ENCODE measurements around the gene PTPN14. TPM values are rescaled to one million over a fixed set of nuclear protein-coding genes. Genes with fewer than 3 reads are reported as not detected.

PTPN14 gene
- total RNA-seq, 1 donor from 2014 or later = 27.2 TPM

DNA sequence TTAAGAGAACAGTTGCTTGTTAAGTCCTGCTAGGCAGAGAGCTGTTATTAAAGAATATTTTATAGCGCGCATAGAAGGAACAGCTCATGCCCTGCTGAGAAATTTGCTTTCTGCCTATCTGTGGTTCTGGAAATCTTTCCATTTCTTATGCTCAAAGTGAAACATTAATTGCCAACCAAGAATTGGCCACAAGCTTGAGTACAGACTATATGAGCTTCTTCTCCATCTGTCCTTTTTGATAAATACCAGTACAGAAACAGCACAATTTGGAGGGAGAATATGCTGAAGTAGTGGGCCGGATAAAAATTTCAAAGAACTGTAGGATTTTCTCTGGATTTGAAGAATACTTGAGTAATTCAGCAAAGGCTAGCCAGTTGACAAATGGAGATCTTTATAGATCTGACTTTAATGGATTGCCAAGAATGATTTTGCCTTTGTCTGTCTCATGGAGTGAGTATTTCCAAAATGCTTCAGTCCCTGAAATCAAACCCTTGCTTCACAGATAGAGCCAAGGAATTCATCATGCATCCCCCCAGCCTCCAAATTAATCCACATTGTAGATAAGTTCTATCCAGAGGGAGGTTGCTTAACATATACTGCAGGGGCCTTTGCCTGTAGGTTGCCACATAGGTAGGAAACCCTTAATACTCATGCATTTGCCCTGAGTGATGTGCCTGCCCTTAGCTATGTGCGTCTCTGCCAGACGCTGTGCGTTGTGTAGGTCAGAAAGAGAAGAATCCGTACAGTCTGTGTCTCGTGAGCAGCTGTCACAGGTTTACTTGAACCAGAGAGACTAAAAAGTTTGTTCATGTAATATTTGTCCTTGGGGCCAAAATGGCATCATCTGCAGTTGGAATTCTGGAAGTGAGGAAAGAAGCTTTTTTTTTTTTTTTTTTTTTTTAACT lies 226.3 kb downstream of the PTPN14 start:
- TF ChIP-seq, protein P1, sequence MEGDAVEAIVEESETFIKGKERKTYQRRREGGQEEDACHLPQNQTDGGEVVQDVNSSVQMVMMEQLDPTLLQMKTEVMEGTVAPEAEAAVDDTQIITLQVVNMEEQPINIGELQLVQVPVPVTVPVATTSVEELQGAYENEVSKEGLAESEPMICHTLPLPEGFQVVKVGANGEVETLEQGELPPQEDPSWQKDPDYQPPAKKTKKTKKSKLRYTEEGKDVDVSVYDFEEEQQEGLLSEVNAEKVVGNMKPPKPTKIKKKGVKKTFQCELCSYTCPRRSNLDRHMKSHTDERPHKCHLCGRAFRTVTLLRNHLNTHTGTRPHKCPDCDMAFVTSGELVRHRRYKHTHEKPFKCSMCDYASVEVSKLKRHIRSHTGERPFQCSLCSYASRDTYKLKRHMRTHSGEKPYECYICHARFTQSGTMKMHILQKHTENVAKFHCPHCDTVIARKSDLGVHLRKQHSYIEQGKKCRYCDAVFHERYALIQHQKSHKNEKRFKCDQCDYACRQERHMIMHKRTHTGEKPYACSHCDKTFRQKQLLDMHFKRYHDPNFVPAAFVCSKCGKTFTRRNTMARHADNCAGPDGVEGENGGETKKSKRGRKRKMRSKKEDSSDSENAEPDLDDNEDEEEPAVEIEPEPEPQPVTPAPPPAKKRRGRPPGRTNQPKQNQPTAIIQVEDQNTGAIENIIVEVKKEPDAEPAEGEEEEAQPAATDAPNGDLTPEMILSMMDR (IDR thresholded peaks at IDR 0.05) = no peak
- no peak for DNase-seq (ENCODE audit: low spot score in 2 of 2)
- Histone ChIP-seq H3K4me3 (no peak overlapping the region), H3K27ac (no peak overlapping the region), H3K4me1 (no peaks in the 10 kb centered on the region), H3K36me3 (no peaks in the 10 kb centered on the region), H3K27me3 (no peaks in the 10 kb centered on the region), H3K9me3 (no peaks in the 10 kb centered on the region)
- intact Hi-C loops (cut with DNase I) = no loop called here

DNA sequence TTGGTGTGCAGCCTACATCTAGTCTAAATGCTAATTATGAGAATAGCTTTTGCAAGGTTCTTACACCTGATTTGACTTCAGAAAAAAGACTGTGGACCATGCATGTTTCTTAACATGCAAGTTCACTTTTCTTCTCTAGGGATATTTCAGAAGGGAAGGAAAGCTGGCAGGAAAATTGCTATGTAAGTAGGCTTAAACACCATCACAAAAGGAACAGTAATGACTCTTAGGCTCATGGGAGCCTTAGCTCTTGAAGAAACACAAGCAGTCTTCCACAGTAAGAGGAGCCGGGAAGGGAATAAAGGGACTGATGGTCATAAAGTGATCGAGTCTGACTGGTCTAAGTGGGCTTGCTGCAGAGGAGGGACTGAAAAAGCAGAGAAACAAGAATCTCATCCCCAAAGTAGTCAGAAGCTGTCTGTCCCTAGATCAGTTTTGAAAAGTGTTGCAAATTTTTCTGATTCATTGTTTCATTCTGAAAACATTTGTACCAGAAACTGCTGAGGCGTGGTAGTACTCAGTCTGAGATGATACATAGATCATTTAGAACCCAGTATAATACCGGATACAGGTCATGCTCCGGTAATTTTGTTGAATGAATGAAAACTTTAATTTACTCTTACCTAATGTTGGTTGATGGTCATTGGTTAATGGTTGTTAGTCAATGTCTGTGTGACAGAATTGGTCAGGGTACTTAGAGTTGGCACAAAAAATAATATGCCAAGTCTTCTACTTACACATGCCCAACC lies 229.5 kb downstream of the PTPN14 start:
- intact Hi-C loops (cut with DNase I) = no loop called here
- H3K27me3 ChIP-seq = no peaks in the 10 kb centered on the region
- H3K36me3 ChIP-seq = peaks cover 0 to 4% of the 10 kb centered on the region in 2 donors
- TF ChIP-seq, protein P1 (IDR thresholded peaks at IDR 0.05) = no peak
- no peaks in the 10 kb centered on the region for H3K4me1 ChIP-seq
- H3K9me3 ChIP-seq = no peaks in the 10 kb centered on the region
- H3K4me3 ChIP-seq = no peak overlapping the region
- H3K27ac ChIP-seq = no peak overlapping the region
- no peak for DNase-seq (ENCODE audit: low spot score in 2 of 2)

DNA sequence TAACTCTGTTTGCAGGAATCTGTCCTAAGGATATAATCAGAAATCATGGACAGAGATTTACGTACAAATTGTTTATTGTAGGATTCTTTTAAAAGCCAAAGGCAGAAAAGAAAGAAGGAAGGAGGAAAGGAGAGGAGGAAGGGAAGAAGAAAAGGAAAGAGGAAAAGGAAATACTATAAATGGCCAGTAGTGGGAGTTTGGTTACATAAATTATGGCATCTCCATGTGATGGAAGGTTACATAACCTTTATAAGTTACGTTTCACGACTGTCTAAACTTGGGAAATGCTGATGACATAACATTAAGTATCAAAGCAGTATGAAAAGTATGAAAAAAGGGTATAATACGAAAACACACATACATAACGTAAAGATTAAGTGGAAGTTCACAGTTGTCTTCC lies 231.5 kb downstream of the PTPN14 start:
- TF ChIP-seq, protein P1 (IDR thresholded peaks at IDR 0.05) = no peak
- H3K9me3 ChIP-seq = no peaks in the 10 kb centered on the region
- no peak overlapping the region for H3K4me3 ChIP-seq
- no peaks in the 10 kb centered on the region for H3K4me1 ChIP-seq
- H3K36me3 ChIP-seq = peaks cover 0 to 4% of the 10 kb centered on the region in 2 donors
- no peaks in the 10 kb centered on the region for H3K27me3 ChIP-seq
- intact Hi-C loops (cut with DNase I) = no loop called here
- DNase-seq (ENCODE audit: low spot score in 2 of 2) = no peak
- no peak overlapping the region for H3K27ac ChIP-seq

DNA sequence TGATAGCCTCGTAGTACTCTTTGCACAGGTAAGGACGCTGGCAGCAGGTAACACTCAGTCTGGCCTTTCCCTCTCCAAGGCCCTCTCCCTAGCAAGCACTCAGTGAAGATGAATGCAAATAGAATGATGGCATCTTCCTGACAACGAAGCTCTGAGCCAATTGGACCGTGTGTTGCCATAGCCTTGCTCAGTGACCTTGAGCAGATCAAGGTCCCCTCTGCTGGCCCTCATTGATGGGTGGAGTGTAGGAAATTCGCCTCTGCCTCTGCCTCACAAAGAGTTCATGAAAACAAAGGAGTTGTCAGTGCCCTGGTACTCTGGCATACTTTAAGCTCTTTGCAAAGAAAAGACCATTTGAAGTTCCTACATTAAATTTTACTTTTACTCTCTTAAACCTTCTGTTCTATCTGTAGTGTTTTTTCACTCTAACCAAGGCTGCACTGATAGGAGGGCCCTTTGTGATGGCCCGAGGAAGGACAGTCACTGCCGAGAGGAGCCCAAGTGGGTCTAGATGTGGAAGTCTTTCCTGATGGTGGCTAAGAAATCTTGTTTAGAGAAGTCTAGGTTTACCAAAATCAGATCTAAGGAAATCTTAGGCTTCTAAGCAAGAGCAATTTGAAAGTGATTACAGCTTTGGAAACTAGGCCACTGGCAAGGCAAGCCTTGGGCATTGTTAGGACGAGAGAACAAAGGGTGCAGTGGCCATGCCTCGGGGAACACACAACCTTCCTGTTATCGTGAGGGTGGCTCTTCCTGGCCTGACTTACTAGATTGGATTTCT lies 232.3 kb downstream of the PTPN14 start:
- peaks cover 0 to 4% of the 10 kb centered on the region in 2 donors for H3K36me3 ChIP-seq
- TF ChIP-seq, protein P1 (IDR thresholded peaks at IDR 0.05) = no peak
- DNase-seq (ENCODE audit: low spot score in 2 of 2) = no peak
- H3K27ac ChIP-seq = no peak overlapping the region
- H3K27me3 ChIP-seq = no peaks in the 10 kb centered on the region
- H3K4me3 ChIP-seq = no peak overlapping the region
- no peaks in the 10 kb centered on the region for H3K9me3 ChIP-seq
- H3K4me1 ChIP-seq = no peaks in the 10 kb centered on the region
- intact Hi-C loops (cut with DNase I) = no loop called here

DNA sequence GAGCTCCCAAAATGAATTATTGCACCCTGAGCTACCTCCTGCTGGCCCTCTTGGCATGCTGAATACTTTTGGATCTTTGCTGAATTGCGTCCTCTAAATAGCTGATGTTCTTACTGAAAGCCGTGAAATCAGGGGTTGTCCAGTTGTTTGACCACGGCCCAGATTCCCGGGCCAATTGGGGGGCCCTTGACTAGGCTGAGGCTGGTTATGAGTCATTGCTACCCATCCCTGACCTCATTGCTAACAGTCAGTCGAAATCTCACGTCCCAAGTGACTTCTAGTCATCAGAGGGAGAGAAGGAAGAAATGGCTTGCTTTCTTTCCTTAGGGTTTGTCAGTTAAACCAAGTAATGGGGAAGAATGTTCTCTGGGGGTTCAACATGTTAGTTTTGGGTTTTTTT lies 233.0 kb downstream of the PTPN14 start:
- H3K9me3 ChIP-seq = no peaks in the 10 kb centered on the region
- no peak overlapping the region for H3K4me3 ChIP-seq
- H3K36me3 ChIP-seq = peaks cover 0 to 4% of the 10 kb centered on the region in 2 donors
- H3K4me1 ChIP-seq = no peaks in the 10 kb centered on the region
- no peaks in the 10 kb centered on the region for H3K27me3 ChIP-seq
- no peak overlapping the region for H3K27ac ChIP-seq
- intact Hi-C loops (cut with DNase I) = no loop called here
- TF ChIP-seq, protein P1 (IDR thresholded peaks at IDR 0.05) = no peak
- no peak for DNase-seq (ENCODE audit: low spot score in 2 of 2)
